HepG2 (cell line): Measurements from ENCODE around the gene SCYGR5. TPM values are rescaled to one million over a fixed set of nuclear protein-coding genes. Genes with fewer than 3 reads are reported as not detected.

Experiments
- ADNP ChIP-seq: sonication (generic); formaldehyde crosslinking; IDR thresholded peaks from 2 replicates; pipeline ENCODE4 v1.4.0; 2020; ENCODE audit warnings: missing genetic modification reagents
- CSRNP1 ChIP-seq: sonication (generic); formaldehyde crosslinking; IDR thresholded peaks from 2 replicates; pipeline ENCODE4 v1.8.1; 2023; ENCODE audit warnings: mild to moderate bottlenecking, missing genetic modification reagents
- EP300 ChIP-seq, 3 experiments: sonication (generic) in 1 of 3; formaldehyde crosslinking in 1 of 3; IDR thresholded peaks; 2 replicates each; pipeline versions ENCODE4 v1.5.1 to v1.6.1; 2011 to 2020; ENCODE audit warnings: low read depth in 2 of 3, low read length in 2 of 3, borderline replicate concordance in 1 of 3, improper control_type of control experiment in 1 of 3, mild to moderate bottlenecking in 1 of 3, missing genetic modification reagents in 1 of 3, moderate library complexity in 1 of 3
- FLYWCH1 ChIP-seq: sonication (generic); formaldehyde crosslinking; IDR thresholded peaks from 2 replicates; pipeline ENCODE4 v1.8.1; 2023; ENCODE audit warnings: mild to moderate bottlenecking, missing genetic modification reagents
- FOXA3 ChIP-seq: IDR thresholded peaks from 2 replicates; pipeline ENCODE4 v1.6.1; 2016; ENCODE audit warnings: missing genetic modification reagents, missing compliant biosample characterization
- GATA4 ChIP-seq: sonication (generic); IDR thresholded peaks from 2 replicates; pipeline ENCODE4 v1.6.1; 2016; ENCODE audit warnings: antibody characterized with exemption, low read depth, borderline replicate concordance
- GATAD2A ChIP-seq: IDR thresholded peaks from 2 replicates; pipeline ENCODE4 v1.6.1; 2016
- HOXD1 ChIP-seq: sonication (generic); formaldehyde crosslinking; IDR thresholded peaks from 2 replicates; pipeline ENCODE4 v1.5.0; 2020; ENCODE audit warnings: missing genetic modification reagents
- JUND ChIP-seq: sonication (generic); formaldehyde crosslinking; IDR thresholded peaks from 2 replicates; pipeline ENCODE4 v1.8.0; 2022; ENCODE audit warnings: mild to moderate bottlenecking, missing genetic modification reagents
- LCORL ChIP-seq, 2 experiments: fragments of 450-650 bp in 1 of 2; sonication (generic) in 1 of 2; formaldehyde crosslinking in 1 of 2; IDR thresholded peaks; 2 replicates each; pipeline versions ENCODE4 v1.5.0 to v1.6.1; 2017 to 2020; ENCODE audit warnings: antibody characterized with exemption in 1 of 2, missing genetic modification reagents in 1 of 2
- MTF2 ChIP-seq: sonication (generic); formaldehyde crosslinking; IDR thresholded peaks from 2 replicates; pipeline ENCODE4 v1.5.0; 2020; ENCODE audit warnings: missing genetic modification reagents, borderline replicate concordance
- NR3C1 ChIP-seq: sonication (generic); formaldehyde crosslinking; IDR thresholded peaks from 2 replicates; pipeline ENCODE4 v1.4.0; 2020; ENCODE audit warnings: missing genetic modification reagents
- RARA ChIP-seq: IDR thresholded peaks from 2 replicates; pipeline ENCODE4 v1.6.1; 2016; ENCODE audit warnings: missing genetic modification reagents, missing compliant biosample characterization
- SP1 ChIP-seq, 2 experiments: fragments of 450-650 bp in 1 of 2; sonication (generic) in 1 of 2; formaldehyde crosslinking in 1 of 2; IDR thresholded peaks; 2 replicates each; pipeline versions ENCODE4 v1.4.0 to v1.6.1; 2016 to 2020; ENCODE audit warnings: missing genetic modification reagents in 1 of 2
- ZBTB7B ChIP-seq: sonication (generic); formaldehyde crosslinking; IDR thresholded peaks from 2 replicates; pipeline ENCODE4 v1.4.0; 2020; ENCODE audit warnings: missing genetic modification reagents
- ZFYVE20 ChIP-seq: sonication (generic); formaldehyde crosslinking; IDR thresholded peaks from 2 replicates; pipeline ENCODE4 v1.8.0; 2023; ENCODE audit warnings: low read depth, mild to moderate bottlenecking, moderate library complexity, missing genetic modification reagents, borderline replicate concordance
- ZNF430 ChIP-seq: sonication (generic); formaldehyde crosslinking; IDR thresholded peaks from 2 replicates; pipeline ENCODE4 v1.9.0; 2021; ENCODE audit warnings: mild to moderate bottlenecking, missing genetic modification reagents
- ZNF558 ChIP-seq: sonication (generic); formaldehyde crosslinking; IDR thresholded peaks from 2 replicates; pipeline ENCODE4 v1.9.0; 2022; ENCODE audit warnings: mild to moderate bottlenecking, missing genetic modification reagents, borderline replicate concordance
- ZNF83 ChIP-seq: sonication (generic); formaldehyde crosslinking; IDR thresholded peaks from 2 replicates; pipeline ENCODE4 v1.4.0; 2020; ENCODE audit warnings: missing genetic modification reagents, mild to moderate bottlenecking, borderline replicate concordance
- ZSCAN9 ChIP-seq: IDR thresholded peaks from 2 replicates; pipeline ENCODE4 v1.6.1; 2016; ENCODE audit warnings: borderline replicate concordance
- polyA plus RNA-seq, 8 experiments: library from polyadenylated mRNA; depleted of rRNA in 3 of 8; stranded (reverse) in 7 of 8; unstranded in 1 of 8; fragments of >200 nt; fragmentation: Illumina TruSeq in 4 of 8; extraction: Trizol in 4 of 8; gene quantifications; 2 replicates each; pipeline versions ENCODE4 v1.2.1 to v1.2.3, GENCODE V29; 2011 to 2016; ENCODE audit warnings: low read depth in 4 of 8, missing spikeins in 1 of 8, mixed read lengths in 1 of 8; ENCODE audit not compliant: insufficient read depth in 1 of 8
- total RNA-seq, 5 experiments: library from RNA; depleted of rRNA; stranded (reverse); fragments of >200 nt; fragmentation: Illumina TruSeq; extraction: Trizol; gene quantifications; 2 replicates each; pipeline ENCODE4 v1.2.3, GENCODE V29; 2016; ENCODE audit warnings: low read depth in 1 of 5
- TF ChIP-seq, protein P1 (sequence below), 2 experiments: fragments of 450-650 bp in 1 of 2; sonication (generic) in 1 of 2; formaldehyde crosslinking; IDR thresholded peaks; 2 replicates each; pipeline versions ENCODE4 v1.5.0 to v1.8.0; 2020 to 2022; ENCODE audit warnings: mild to moderate bottlenecking in 1 of 2, missing genetic modification reagents in 1 of 2
- TF ChIP-seq, protein P2 (sequence below): IDR thresholded peaks from 2 replicates; pipeline ENCODE4 v1.6.1; 2016; ENCODE audit warnings: low read depth, borderline replicate concordance
- TF ChIP-seq, protein P3 (sequence below): sonication (generic); formaldehyde crosslinking; IDR thresholded peaks from 2 replicates; pipeline ENCODE4 v1.5.1; 2020; ENCODE audit warnings: mild to moderate bottlenecking, missing genetic modification reagents, borderline replicate concordance

Gene SCYGR5
- total and polyA plus RNA-seq, 2 of the 13 experiments (the other 11 are each of a cell fraction or from before 2014, with no cell fraction given): not detected

GRCh38 chr2:227655454-227655853 is 11.2 kb upstream of the SCYGR5 start (continued):
- TF ChIP-seq FOXA3 (CRISPR knock-in tag) (peak; percentile 30; the same call in 1 of the 2 replicates), ZBTB7B (CRISPR knock-in tag) (no peak), LCORL (IDR thresholded peaks at IDR 0.05) (peak; percentile 67; the same call in 1 of the 2 replicates), LCORL (CRISPR knock-in tag; IDR thresholded peaks at IDR 0.05) (peak; percentile 42; the same call in 1 of the 2 replicates), ZNF83 (CRISPR knock-in tag) (no peak), GATA4 (no peak), HOXD1 (CRISPR knock-in tag) (no peak), NR3C1 (CRISPR knock-in tag) (no peak), GATAD2A (CRISPR knock-in tag) (peak; percentile 56), FLYWCH1 (no peak), SP1 (IDR thresholded peaks at IDR 0.05) (no peak), SP1 (CRISPR knock-in tag; IDR thresholded peaks at IDR 0.05) (no peak), ZSCAN9 (CRISPR knock-in tag) (no peak), RARA (CRISPR knock-in tag) (peak; percentile 91), CSRNP1 (CRISPR knock-in tag) (no peak), ZNF430 (CRISPR knock-in tag) (no peak), ZFYVE20 (CRISPR knock-in tag) (no peak), MTF2 (CRISPR knock-in tag) (no peak), ADNP (CRISPR knock-in tag) (no peak), JUND (CRISPR knock-in tag) (peak; percentile 84), EP300 (IDR thresholded peaks at IDR 0.05; ENCODE audit: low read depth in 2 of 2, low read length in 2 of 2) (peak in 1 of 2 experiments; percentile 57; a peak in 2 of 4 replicates), EP300 (CRISPR knock-in tag; IDR thresholded peaks at IDR 0.05; ENCODE audit: borderline replicate concordance) (no peak), ZNF558 (CRISPR knock-in tag) (no peak)
- TF ChIP-seq, protein P1, sequence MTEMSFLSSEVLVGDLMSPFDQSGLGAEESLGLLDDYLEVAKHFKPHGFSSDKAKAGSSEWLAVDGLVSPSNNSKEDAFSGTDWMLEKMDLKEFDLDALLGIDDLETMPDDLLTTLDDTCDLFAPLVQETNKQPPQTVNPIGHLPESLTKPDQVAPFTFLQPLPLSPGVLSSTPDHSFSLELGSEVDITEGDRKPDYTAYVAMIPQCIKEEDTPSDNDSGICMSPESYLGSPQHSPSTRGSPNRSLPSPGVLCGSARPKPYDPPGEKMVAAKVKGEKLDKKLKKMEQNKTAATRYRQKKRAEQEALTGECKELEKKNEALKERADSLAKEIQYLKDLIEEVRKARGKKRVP (CRISPR knock-in tag; IDR thresholded peaks at IDR 0.05): 0 out of 4 replicates have a peak, but pooled peaks of 1 of the 2 experiments have one; percentile 22
- TF ChIP-seq, protein P2, sequence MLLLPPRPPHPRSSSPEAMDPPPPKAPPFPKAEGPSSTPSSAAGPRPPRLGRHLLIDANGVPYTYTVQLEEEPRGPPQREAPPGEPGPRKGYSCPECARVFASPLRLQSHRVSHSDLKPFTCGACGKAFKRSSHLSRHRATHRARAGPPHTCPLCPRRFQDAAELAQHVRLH (CRISPR knock-in tag): no peak
- TF ChIP-seq, protein P3, sequence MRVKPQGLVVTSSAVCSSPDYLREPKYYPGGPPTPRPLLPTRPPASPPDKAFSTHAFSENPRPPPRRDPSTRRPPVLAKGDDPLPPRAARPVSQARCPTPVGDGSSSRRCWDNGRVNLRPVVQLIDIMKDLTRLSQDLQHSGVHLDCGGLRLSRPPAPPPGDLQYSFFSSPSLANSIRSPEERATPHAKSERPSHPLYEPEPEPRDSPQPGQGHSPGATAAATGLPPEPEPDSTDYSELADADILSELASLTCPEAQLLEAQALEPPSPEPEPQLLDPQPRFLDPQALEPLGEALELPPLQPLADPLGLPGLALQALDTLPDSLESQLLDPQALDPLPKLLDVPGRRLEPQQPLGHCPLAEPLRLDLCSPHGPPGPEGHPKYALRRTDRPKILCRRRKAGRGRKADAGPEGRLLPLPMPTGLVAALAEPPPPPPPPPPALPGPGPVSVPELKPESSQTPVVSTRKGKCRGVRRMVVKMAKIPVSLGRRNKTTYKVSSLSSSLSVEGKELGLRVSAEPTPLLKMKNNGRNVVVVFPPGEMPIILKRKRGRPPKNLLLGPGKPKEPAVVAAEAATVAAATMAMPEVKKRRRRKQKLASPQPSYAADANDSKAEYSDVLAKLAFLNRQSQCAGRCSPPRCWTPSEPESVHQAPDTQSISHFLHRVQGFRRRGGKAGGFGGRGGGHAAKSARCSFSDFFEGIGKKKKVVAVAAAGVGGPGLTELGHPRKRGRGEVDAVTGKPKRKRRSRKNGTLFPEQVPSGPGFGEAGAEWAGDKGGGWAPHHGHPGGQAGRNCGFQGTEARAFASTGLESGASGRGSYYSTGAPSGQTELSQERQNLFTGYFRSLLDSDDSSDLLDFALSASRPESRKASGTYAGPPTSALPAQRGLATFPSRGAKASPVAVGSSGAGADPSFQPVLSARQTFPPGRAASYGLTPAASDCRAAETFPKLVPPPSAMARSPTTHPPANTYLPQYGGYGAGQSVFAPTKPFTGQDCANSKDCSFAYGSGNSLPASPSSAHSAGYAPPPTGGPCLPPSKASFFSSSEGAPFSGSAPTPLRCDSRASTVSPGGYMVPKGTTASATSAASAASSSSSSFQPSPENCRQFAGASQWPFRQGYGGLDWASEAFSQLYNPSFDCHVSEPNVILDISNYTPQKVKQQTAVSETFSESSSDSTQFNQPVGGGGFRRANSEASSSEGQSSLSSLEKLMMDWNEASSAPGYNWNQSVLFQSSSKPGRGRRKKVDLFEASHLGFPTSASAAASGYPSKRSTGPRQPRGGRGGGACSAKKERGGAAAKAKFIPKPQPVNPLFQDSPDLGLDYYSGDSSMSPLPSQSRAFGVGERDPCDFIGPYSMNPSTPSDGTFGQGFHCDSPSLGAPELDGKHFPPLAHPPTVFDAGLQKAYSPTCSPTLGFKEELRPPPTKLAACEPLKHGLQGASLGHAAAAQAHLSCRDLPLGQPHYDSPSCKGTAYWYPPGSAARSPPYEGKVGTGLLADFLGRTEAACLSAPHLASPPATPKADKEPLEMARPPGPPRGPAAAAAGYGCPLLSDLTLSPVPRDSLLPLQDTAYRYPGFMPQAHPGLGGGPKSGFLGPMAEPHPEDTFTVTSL: peak; percentile 32; the same call in 1 of the 2 replicates
